ENCODE data around the gene ANKRD42.

Gene ANKRD42

GRCh38 chr11:83174008-83174407 lies 19.5 kb upstream of the ANKRD42 start:
- no peak for DNase-seq (ENCODE audit: low read depth)

- DNase-seq (ENCODE audit: low read depth), result no peak
Measured at GRCh38 chr11:83175815-83176214, 17.7 kb upstream of the ANKRD42 start.

GRCh38 chr11:83181815-83182214 lies 11.7 kb upstream of the ANKRD42 start:
- no peak for DNase-seq (ENCODE audit: low read depth)

- no peak for DNase-seq (ENCODE audit: low read depth)
Measured at GRCh38 chr11:83185767-83186166, 7.7 kb upstream of the ANKRD42 start.

GRCh38 chr11:83187465-83187864 lies 6.0 kb upstream of the ANKRD42 start:
- DNase-seq (ENCODE audit: low read depth), result no peak

GRCh38 chr11:83191491-83191890 lies 2.0 kb upstream of the ANKRD42 start:
- no peak for DNase-seq (ENCODE audit: low read depth)

GRCh38 chr11:83191986-83192385 lies 1.5 kb upstream of the ANKRD42 start:
- DNase-seq (ENCODE audit: low read depth), result no peak

GRCh38 chr11:83192606-83193245 lies 786 bp upstream of the ANKRD42 start:
- DNase-seq (ENCODE audit: low read depth), result no peak

- DNase-seq (ENCODE audit: low read depth), result peak; percentile 89
Measured at GRCh38 chr11:83194281-83195142, 1.0 kb downstream of the ANKRD42 start.

- DNase-seq (ENCODE audit: low read depth), result peak; percentile 27
Measured at GRCh38 chr11:83195143-83195466, 1.6 kb downstream of the ANKRD42 start.

GRCh38 chr11:83195649-83196048 lies 2.1 kb downstream of the ANKRD42 start:
- no peak for DNase-seq (ENCODE audit: low read depth)

- DNase-seq (ENCODE audit: low read depth), result no peak
Measured at GRCh38 chr11:83200035-83200434, 6.5 kb downstream of the ANKRD42 start.

- DNase-seq (ENCODE audit: low read depth), result no peak
Measured at GRCh38 chr11:83205608-83206185, 12.2 kb downstream of the ANKRD42 start.

GRCh38 chr11:83206221-83206620 lies 12.7 kb downstream of the ANKRD42 start:
- DNase-seq (ENCODE audit: low read depth), result no peak

- DNase-seq (ENCODE audit: low read depth), result peak; percentile 6
Measured at GRCh38 chr11:83206771-83207382, 13.4 kb downstream of the ANKRD42 start.

- peak; percentile 15 for DNase-seq (ENCODE audit: low read depth)
Measured at GRCh38 chr11:83219095-83219494, 25.6 kb downstream of the ANKRD42 start.

GRCh38 chr11:83220260-83220659 lies 26.7 kb downstream of the ANKRD42 start:
- no peak for DNase-seq (ENCODE audit: low read depth)

- DNase-seq (ENCODE audit: low read depth), result no peak
Measured at GRCh38 chr11:83221694-83222093, 28.2 kb downstream of the ANKRD42 start.

GRCh38 chr11:83222499-83222898 lies 29.0 kb downstream of the ANKRD42 start:
- peak; percentile 25 for DNase-seq (ENCODE audit: low read depth)

GRCh38 chr11:83223457-83223856 lies 29.9 kb downstream of the ANKRD42 start:
- DNase-seq (ENCODE audit: low read depth), result no peak

- DNase-seq (ENCODE audit: low read depth), result no peak
Measured at GRCh38 chr11:83235825-83236224, 42.3 kb downstream of the ANKRD42 start.

GRCh38 chr11:83238111-83238510 lies 44.6 kb downstream of the ANKRD42 start:
- DNase-seq (ENCODE audit: low read depth), result no peak
